Measurements from ENCODE around the gene NTNG2.

Gene NTNG2

DNA sequence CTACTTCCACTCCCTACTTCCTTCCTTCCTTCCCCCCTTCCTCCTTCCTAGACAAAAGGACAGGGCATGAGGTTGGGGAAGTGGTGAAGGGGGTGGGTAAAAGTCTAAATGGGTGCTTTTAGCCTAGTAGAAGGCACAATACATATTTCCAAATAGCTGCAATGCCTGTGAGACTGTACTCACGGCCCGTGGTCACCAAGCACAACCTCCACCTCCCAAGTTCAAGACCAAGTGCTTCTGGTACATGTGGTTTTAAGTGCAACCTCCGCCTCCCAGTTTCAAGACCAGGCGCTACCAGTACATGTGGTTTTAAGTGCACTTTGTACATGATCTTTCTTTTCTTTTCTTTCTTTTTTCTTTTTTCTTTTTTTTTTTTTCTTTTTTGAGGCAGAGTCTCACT is 14.5 kb upstream of the NTNG2 start:
- DNase-seq = no peak

- DNase-seq = no peak
Observed at GRCh38 chr9:132147839-132148238, 14.0 kb upstream of the NTNG2 start.

DNA sequence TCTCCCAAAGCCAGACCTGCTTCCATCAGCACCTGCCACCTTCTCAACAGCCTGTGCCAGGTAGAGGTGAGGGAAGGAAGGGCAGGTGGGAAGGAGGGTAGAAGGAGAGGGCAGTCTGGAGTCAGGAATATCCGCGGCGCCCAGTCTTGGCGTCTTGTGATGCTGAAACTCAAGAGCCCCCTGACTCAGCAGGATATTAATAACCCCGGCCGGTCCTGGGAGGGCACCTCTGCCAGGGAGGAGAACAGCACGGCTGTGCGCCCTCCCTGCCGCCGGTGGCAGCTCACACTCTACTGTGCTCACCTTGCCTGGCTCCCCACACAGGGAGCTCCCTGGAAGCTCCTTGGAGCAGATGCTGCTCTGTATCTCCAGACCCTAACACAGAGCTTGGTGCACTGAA is 11.6 kb upstream of the NTNG2 start:
- no peak for DNase-seq

- no peak for DNase-seq
Observed at GRCh38 chr9:132151118-132151517, 10.7 kb upstream of the NTNG2 start.

- DNase-seq = no peak
Observed at GRCh38 chr9:132152231-132152630, 9.6 kb upstream of the NTNG2 start.

GRCh38 chr9:132154863-132155567 is 6.8 kb upstream of the NTNG2 start:
- DNase-seq = no peak

DNA sequence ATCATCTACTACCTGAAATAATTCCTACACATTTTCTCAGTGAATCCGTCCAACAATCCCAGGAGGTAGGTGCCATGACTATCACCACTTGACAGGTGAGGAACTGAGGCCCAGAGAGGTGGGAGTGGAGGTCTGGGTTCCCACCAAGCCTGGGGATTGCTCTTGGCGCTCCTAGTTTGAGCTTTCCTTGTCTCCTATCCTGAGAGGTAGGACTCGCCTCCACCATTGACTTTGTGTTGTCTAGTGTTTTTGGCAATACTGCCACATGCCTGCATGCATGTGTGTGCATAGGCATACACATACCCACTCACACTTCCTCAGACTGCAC is 6.3 kb upstream of the NTNG2 start:
- no peak for DNase-seq

- no peak for DNase-seq
Observed at GRCh38 chr9:132156262-132156661, 5.6 kb upstream of the NTNG2 start.

- DNase-seq = no peak
Observed at GRCh38 chr9:132157347-132158116, 4.3 kb upstream of the NTNG2 start.

DNA sequence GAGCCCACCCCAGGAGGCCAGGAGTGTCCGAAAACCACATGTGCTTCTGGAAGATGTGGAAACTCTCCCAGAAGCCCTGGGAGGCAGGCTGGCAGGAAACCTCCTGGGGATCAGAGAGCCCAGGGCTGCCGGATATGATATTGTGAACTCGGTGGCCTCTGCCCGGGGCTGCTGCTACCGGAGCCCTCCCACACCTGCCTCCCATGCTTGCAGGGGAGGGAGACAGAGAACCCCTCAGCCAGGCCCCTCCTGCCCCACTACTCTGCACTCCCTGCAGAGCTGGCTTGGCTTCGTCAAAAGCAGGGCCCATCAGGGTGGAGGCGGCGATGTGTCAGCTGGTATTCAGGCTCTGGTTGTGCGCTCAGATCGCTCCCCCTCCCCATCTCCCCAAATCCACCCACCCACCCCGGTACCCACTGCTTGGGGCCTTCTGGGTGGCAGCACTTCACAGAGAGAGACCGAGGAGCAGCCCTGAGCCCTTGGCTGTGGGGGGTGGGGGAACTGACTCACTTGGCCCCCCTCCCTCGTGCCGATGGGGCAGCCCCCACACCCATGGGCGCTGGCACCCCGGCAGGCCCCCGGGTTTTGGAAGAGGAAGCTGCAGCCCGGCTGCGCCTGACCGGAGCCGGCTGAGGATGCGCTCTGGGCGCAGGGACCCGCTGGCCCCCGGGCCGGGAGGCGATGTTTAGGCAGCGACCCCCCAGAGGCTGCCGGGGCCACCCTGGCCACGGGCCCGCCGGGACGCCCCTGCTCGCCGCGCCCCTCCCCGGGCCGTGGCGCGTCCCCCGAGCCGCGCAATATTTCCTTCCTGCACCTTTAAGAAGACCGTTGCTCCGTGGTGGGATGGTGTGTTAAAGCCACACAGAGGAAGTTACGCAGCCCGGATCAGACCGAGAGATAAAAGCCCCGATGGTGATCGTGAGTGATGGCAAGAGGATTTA is 786 bp upstream of the NTNG2 start:
- DNase-seq = peak; percentile 65

- DNase-seq = no peak
Observed at GRCh38 chr9:132162764-132163456, 1.1 kb downstream of the NTNG2 start.

GRCh38 chr9:132163457-132163875 is 1.6 kb downstream of the NTNG2 start:
- no peak for DNase-seq

DNA sequence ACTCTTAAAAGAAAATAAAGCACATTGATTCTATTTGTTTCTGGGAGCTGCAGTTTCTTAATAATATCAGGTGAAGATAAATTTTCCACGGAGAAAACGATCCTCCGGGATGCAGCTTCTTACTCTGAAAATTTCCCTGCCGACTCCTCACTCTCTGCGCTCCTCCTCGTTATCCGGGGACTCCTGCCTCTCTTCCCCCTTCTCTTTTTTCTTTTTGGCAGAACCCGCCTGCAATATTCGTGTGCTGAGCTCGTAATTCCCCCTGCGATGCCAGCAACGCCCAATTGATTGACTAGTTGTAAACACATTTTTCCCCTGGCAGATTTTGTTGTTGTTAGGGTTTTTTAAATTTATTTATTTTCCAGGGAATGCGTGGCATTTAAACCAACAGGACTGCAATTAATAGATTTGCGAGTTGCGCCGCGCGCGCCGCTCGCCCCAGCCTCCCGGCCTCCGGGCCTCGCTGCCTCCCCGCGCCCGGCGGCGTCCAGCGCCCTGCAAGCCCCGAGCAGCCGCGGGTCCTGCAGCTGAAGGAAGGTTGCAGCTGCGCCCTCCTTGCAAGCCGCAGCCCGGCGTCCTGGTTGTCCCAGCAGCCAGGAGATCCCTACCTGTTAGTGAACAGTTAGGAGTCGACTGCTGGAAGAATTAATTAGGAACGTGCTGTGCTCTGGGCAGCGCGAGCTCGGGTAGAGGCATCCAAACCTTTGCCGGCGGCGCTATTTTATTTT is 2.2 kb downstream of the NTNG2 start:
- no peak for DNase-seq

GRCh38 chr9:132164604-132165362 is 2.9 kb downstream of the NTNG2 start:
- DNase-seq = no peak

DNA sequence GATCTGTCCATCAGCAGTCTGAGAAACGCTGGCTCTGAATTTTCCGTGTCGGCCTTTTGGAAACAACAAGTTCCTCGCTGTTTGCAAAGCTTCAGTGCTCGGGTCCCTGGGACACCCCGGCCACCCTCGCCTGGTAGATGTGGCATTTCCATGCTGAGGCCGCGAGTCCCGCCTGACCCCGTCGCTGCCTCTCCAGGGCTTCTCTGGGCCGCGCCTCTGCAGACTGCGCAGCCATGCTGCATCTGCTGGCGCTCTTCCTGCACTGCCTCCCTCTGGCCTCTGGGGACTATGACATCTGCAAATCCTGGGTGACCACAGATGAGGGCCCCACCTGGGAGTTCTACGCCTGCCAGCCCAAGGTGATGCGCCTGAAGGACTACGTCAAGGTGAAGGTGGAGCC is 4.7 kb downstream of the NTNG2 start:
- no peak for DNase-seq

DNA sequence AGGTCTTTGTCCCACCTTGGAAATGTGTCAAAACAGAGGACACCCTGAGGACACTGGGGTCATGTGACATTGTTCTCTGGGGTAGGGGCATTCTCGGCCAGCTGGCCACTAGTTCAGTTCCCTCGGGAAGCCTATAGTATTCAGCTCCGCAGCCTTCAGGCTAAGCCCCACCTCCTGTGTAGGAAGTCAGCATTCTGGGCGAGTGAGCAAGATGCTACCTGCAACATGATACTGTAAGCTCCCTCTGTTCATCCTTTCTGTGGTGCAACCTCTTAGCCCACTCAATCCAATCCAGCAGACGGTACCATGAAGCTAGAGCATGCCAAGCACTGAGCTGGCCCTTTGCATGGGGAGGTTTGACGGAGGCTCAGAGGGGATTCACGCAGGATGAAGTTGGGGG is 5.3 kb downstream of the NTNG2 start:
- DNase-seq = no peak

DNA sequence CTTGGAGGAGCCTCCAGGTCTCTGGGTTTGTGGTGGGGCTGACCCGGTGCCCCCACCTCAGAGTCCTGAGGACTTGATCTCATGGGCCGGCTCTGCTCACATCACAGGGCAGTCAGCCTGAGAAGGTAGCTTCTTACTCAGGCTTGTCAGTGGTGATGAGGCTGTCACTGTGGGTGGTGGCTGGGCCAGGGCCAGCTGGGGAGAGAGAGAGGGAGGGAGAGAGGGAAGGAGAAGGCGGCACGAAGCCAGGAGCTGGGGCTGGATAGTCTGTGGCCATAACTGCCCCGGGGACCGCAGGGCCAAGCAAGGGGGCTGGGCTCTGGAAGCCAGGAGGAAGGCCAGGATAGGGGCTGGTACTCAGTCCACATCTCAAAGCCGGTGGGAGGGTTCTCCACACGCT is 6.5 kb downstream of the NTNG2 start:
- no peak for DNase-seq

- DNase-seq = no peak
Observed at GRCh38 chr9:132168851-132169250, 7.0 kb downstream of the NTNG2 start.

DNA sequence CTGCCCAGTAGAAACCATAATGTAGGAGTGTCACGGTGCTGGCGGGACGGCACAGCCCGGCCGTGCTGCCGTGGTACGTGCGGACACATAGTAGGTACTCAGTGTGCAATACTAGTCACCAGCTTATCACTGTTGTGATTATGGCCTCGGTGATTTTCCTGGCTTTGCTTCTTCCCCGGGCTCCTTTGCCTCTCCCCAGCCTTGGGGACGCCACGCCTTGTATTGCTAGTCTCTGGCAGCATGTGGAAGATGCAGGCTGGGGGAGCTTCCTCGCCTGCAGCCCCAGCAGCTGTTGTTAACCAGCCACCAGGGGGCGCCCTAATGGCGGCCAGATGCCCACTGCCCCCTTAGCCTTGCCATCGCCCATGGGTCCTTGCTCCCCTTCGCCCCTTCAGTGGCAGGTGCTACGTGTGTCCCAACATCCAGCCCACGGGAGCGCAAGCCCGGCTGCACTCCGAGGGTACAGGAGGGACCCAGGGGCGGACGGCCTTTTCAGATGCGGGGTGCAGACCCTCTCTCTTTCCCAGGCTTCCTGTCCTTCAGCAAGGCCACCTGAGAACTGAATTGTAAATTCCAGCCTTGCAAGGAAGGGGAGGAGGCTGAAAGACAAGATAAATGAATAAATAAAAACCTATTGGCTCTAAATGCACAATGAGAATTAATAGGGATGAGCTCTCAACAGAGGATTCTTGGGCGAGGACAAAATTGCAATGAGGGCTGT is 8.0 kb downstream of the NTNG2 start:
- peak; percentile 39 for DNase-seq

GRCh38 chr9:132171702-132172101 is 9.8 kb downstream of the NTNG2 start:
- DNase-seq = no peak

- no peak for DNase-seq
Observed at GRCh38 chr9:132172185-132172584, 10.3 kb downstream of the NTNG2 start.
